ENCODE measurements around the gene ELOF1. TPM values are rescaled to one million over a fixed set of nuclear protein-coding genes. Genes with fewer than 3 reads are reported as not detected.
A peak's percentile ranks its signal among the peaks of the same experiment; 100 is the strongest.

Gene ELOF1
- total RNA-seq, 2 donors from 2014 or later, result 43.1 to 64.1 TPM

DNA sequence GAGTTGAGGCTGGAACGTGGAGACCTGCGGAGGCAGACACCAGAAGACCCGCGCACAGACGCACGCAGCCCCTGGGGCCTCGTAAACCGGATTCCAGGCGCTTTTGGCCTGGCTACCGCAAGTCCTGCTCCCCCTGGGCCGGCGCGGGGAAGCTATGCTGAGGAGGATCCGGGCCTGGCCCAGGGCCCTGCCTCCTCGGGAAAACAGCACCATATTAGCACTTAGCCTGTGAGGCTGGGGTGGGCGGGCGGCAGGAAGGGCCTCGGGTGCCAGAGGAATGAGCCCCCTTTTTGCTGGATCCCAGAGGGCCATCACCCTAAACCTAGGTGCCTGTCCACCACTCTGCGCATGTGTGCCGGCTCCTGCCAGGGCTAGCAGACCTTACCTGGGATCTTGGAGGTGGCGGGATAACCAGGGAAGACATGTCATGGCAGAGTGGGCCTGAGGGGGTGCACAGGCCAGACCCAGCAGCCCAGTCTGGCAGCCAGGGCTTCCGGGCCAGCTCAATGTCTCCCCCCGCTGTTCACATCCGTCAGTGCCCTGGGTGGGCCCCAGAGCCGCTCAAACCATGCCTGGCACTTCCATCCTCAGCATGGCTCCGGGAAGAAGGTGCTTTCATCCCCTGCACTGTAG is 7.3 kb downstream of the ELOF1 start:
- Mint-ChIP-seq H3K36me3 (peaks cover 0 to 8% of the 10 kb centered on the region in 2 donors), H3K27ac (no peak overlapping the region), H3K9me3 (no peaks in the 10 kb centered on the region)
- ATAC-seq (peak in 1 of 2 donors; percentile 42), DNase-seq (ENCODE audit: low spot score in 2 of 2) (no peak)

DNA sequence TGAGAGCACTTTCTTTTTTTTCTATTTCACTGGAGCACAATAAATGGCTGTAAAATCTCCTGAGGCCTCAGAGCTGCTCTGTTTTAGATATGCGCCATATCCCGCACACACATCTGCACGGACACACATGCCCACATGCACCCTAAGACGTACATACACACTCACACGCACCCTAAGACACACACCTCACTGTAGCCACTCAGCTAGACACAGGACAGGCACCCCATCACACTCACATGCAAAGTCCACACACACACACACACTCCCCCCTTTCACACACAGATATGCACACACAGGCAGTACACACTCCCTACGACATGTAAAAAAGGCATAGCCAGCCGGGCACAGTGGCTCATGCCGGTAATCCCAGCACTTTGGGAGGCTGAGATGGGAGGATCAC is 8.8 kb downstream of the ELOF1 start:
- H3K36me3 Mint-ChIP-seq, result peaks cover 0 to 2% of the 10 kb centered on the region in 2 donors
- no peaks in the 10 kb centered on the region for H3K9me3 Mint-ChIP-seq
- ATAC-seq (no peak), DNase-seq (ENCODE audit: low spot score in 2 of 2) (no peak)
- H3K27ac Mint-ChIP-seq, result no peak overlapping the region

- no peaks in the 10 kb centered on the region for H3K36me3 Mint-ChIP-seq
- DNase-seq (ENCODE audit: low spot score in 2 of 2), result no peak
- H3K27ac Mint-ChIP-seq, result no peak overlapping the region
- ATAC-seq, result no peak
- no peaks in the 10 kb centered on the region for H3K9me3 Mint-ChIP-seq
These were observed 9.6 kb downstream of the ELOF1 start for GRCh38 chr19:11549386-11549953.

DNA sequence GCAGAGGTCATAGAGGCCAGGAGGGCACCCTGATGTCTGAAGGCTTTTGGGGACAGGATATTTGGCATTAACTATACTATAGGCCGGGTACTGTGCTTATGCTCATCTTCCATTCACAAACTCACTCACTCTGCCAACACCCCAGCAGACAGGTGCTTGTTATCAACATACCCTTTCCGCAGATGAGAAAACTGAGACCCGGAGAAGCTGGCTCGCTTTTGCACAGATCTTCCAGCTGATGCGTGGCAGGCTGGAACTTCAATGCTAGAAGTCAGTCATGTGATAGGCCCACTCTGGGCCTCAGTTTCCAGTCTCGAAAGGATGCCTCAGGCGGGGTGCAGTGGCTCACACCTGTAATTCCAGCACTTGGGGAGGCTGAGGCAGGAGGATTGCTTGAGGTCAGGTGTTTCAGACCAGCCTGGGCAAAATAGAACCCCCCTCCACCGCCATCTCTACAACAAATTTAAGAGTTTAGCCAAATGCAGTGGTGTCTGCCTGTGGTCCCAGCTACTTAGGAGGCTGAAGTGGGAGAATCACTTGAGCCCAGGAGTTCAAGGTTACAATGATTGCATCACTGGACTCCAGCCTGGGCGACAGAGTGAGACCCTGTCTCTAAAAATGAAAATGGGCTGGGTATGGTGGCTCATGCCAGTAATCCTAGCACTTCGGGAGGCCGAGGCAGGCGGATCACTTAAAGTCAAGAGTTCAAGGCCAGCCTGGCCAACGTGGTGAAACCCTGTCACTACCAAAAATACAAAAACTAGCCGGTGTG is 10.9 kb downstream of the ELOF1 start:
- H3K36me3 Mint-ChIP-seq, result no peaks in the 10 kb centered on the region
- no peaks in the 10 kb centered on the region for H3K9me3 Mint-ChIP-seq
- H3K27ac Mint-ChIP-seq, result no peak overlapping the region
- no peak for DNase-seq (ENCODE audit: low spot score in 2 of 2)
- no peak for ATAC-seq

- Mint-ChIP-seq H3K9me3 (no peaks in the 10 kb centered on the region), H3K27ac (no peak overlapping the region), H3K36me3 (no peaks in the 10 kb centered on the region)
- ATAC-seq (no peak), DNase-seq (ENCODE audit: low spot score in 2 of 2) (no peak)
These were observed 17.8 kb downstream of the ELOF1 start for GRCh38 chr19:11541238-11541637.

DNA sequence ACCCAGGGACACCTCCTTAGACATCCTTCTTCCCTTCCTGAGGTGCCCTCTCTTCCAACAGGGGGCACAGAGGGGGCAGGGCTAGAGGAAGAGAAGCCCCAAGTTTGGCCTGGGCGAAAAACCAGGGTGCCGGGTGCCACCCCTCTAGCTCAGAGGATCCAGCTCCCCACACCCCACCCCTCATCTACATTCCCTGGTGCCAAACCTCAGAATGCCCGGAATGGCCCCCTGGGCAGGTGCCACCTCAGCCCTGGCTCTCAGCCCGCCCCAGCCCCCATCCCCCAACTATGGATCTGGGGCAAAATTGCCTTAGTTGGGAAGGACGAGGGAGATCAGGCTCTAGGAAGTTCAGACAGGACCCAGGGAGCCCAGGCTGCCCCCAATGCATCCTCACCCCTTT is 18.4 kb downstream of the ELOF1 start:
- no peak overlapping the region for H3K27ac Mint-ChIP-seq
- H3K36me3 Mint-ChIP-seq, result no peaks in the 10 kb centered on the region
- no peak for ATAC-seq
- H3K9me3 Mint-ChIP-seq, result no peaks in the 10 kb centered on the region
- no peak for DNase-seq (ENCODE audit: low spot score in 2 of 2)

GRCh38 chr19:11539495-11540365 is 19.3 kb downstream of the ELOF1 start:
- Mint-ChIP-seq H3K9me3 (no peaks in the 10 kb centered on the region), H3K36me3 (no peaks in the 10 kb centered on the region), H3K27ac (no peak overlapping the region)
- ATAC-seq, result no peak
- no peak for DNase-seq (ENCODE audit: low spot score in 2 of 2)

GRCh38 chr19:11538232-11539036 is 20.6 kb downstream of the ELOF1 start, which contains the start of gene CNN1:
Gene CNN1 (plus strand): TSS chr19:11538851. CDS start chr19:11538928, 77 bp downstream.
- no peak for DNase-seq (ENCODE audit: low spot score in 2 of 2)
- H3K9me3 Mint-ChIP-seq, result no peaks in the 10 kb centered on the region

DNA sequence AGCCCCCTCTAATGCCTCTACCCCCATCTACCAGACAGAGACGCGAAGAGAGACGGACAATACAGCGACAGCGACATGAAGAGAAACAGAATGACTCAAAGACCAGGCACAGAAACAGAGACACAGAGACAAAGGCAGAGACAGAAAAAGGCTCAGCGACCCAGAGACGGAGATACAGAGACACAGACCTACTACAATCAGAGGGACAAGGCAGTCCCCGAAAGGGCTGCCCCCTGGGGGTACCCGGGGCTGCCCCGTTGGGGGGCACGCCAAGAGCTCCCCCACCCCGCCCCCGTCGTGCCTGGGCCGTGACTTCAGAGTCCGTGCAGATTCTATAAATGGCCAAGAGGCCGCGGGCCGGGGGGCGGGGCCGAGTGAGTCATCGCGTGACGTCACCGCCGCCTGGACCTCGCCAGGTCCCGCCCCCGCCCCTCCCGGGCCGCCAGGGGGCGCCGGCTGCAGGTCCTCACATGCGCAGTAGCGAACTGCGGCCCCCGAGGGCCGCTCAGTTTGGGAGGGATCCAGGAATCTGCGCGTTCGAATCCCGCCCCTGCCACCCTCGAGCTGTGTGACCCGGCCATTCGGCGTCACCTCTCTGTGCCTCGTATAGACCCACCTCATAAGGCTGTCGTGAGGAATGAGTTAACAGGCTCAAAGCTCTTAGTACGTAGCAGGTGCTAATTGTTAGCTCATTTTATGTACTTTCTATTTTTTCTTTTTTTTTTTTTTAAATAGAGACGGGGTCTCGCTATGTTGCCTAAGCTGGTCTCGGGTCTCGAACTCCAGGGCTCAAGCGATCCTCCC is 23.0 kb downstream of the ELOF1 start:
- Mint-ChIP-seq H3K9me3 (no peaks in the 10 kb centered on the region), H3K27ac (peak overlapping the region; percentile 7 to 48), H3K36me3 (no peaks in the 10 kb centered on the region)
- peak; percentile 90 to 93 for DNase-seq (ENCODE audit: low spot score in 2 of 2)
- ATAC-seq, result peak; percentile 76 to 87

More at GRCh38 chr19:11538232-11539036, 20.6 kb downstream of the ELOF1 start, which contains the start of gene CNN1:
- no peak within 1 kb of the TSS for H3K27ac Mint-ChIP-seq
- no peaks in the 10 kb centered on the region for H3K36me3 Mint-ChIP-seq
- no peak for ATAC-seq

- Mint-ChIP-seq H3K9me3 (no peaks in the 10 kb centered on the region), H3K36me3 (no peaks in the 10 kb centered on the region), H3K27ac (peak overlapping the region in 1 of 2 donors; percentile 48)
- ATAC-seq (no peak), DNase-seq (ENCODE audit: low spot score in 2 of 2) (no peak)
These were observed 24.1 kb downstream of the ELOF1 start for GRCh38 chr19:11534948-11535347.

- DNase-seq (ENCODE audit: low spot score in 2 of 2) (no peak), ATAC-seq (no peak)
- Mint-ChIP-seq H3K9me3 (no peaks in the 10 kb centered on the region), H3K36me3 (no peaks in the 10 kb centered on the region), H3K27ac (no peak overlapping the region)
These were observed 24.5 kb downstream of the ELOF1 start for GRCh38 chr19:11534538-11534937.

DNA sequence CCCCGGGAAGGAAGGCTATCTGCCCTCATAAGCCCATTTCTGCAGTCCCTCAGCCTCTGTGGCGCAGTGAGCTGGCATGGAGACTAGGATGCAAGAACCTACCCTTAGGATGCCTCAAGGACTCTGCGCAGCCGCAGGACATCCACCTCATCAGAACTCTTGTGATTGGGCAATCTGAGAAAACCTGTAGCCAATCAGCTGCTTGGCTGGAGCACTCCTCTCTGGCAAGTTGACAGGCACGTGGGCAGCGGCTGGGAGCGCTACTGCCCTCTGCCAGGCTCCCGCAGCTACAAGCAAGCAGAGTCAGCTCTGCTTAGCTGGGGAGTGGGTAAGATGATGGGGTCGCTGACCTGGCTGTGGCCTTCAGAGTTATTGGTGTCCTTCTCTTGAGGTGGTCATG is 28.6 kb downstream of the ELOF1 start:
- no peaks in the 10 kb centered on the region for H3K9me3 Mint-ChIP-seq
- H3K36me3 Mint-ChIP-seq, result peaks cover 0 to 5% of the 10 kb centered on the region in 2 donors
- no peak overlapping the region for H3K27ac Mint-ChIP-seq
- DNase-seq (ENCODE audit: low spot score in 2 of 2) (peak in 1 of 2 donors; percentile 48), ATAC-seq (peak; percentile 1 to 4)

GRCh38 chr19:11528551-11529341 is 30.3 kb downstream of the ELOF1 start, which contains the start of gene ECSIT:
Gene ECSIT (minus strand): TSS chr19:11529134. CDS start chr19:11519170, 9,964 bp downstream.
- no peaks in the 10 kb centered on the region for H3K9me3 Mint-ChIP-seq
- ATAC-seq, result peak; percentile 97 to 98
- DNase-seq (ENCODE audit: low spot score in 2 of 2), result peak; percentile 90 to 95

GRCh38 chr19:11519138-11519537 is 39.9 kb downstream of the ELOF1 start:
- DNase-seq (ENCODE audit: low spot score in 2 of 2), result no peak
- Mint-ChIP-seq H3K9me3 (no peaks in the 10 kb centered on the region), H3K36me3 (peaks cover 0 to 9% of the 10 kb centered on the region in 2 donors), H3K27ac (no peak overlapping the region)
- peak in 1 of 2 donors; percentile 59 for ATAC-seq

More at GRCh38 chr19:11528551-11529341, 30.3 kb downstream of the ELOF1 start, which contains the start of gene ECSIT:
- H3K36me3 Mint-ChIP-seq, result peaks cover 0 to 5% of the 10 kb centered on the region in 2 donors
- H3K27ac Mint-ChIP-seq, result peak within 1 kb of the TSS; percentile 93 to 96

All from activated naive CD4-positive, alpha-beta T cell treated with anti-CD3 and anti-CD28 coated beads, Interleukin-2, amount 50 U/mL, for 72 hours (primary cell).